Natural killer cell (primary cell): ENCODE results near the gene TMPRSS6. TPM values are rescaled to one million over a fixed set of nuclear protein-coding genes. Genes with fewer than 3 reads are reported as not detected.
A peak's percentile ranks its signal among the peaks of the same experiment; 100 is the strongest.

Experiments
- ATAC-seq, 3 donors: fragments of 150-1000 bp in 2 of 3; fragments of 200-7000 bp in 1 of 3; cut with Tn5 transposase; 1 replicate in 1 of 3; 2 replicates in 2 of 3; pipeline ENCODE4 v1.10.0; 2021; ENCODE audit warnings: mild to moderate bottlenecking in 2 of 3, moderate library complexity in 2 of 3
- DNase-seq, 2 donors: peaks; one replicate each; pipeline versions ENCODE4 v3.0.0 to v3.0.0-alpha.2; 2013 to 2021; ENCODE audit warnings: mixed read lengths in 1 of 2
- H3K27ac ChIP-seq: one replicate; pipeline ENCODE4 v1.5.1; 2013; ENCODE audit warnings: mild to moderate bottlenecking, low read length
- H3K27me3 ChIP-seq: one replicate; pipeline ENCODE4 v1.6.1; 2013; ENCODE audit warnings: low read length; ENCODE audit not compliant: control insufficient read depth, insufficient read depth
- H3K36me3 ChIP-seq: one replicate; pipeline ENCODE4 v1.6.1; 2013; ENCODE audit warnings: low read length; ENCODE audit not compliant: control insufficient read depth, insufficient read depth
- H3K4me1 ChIP-seq: one replicate; pipeline ENCODE4 v1.6.1; 2013; ENCODE audit warnings: low read length; ENCODE audit not compliant: control insufficient read depth, insufficient read depth
- H3K4me3 ChIP-seq: one replicate; pipeline ENCODE4 v1.5.1; 2013; ENCODE audit warnings: low read length
- H3K9me3 ChIP-seq: one replicate; pipeline ENCODE4 v1.6.1; 2013; ENCODE audit warnings: low read length; ENCODE audit not compliant: control insufficient read depth, insufficient read depth
- H3K27ac Mint-ChIP-seq, 2 donors: one replicate each; pipeline ENCODE4 v1.8.0; 2022; ENCODE audit warnings: mild to moderate bottlenecking in 2 of 2, mixed read lengths in 2 of 2, moderate library complexity in 1 of 2
- H3K27me3 Mint-ChIP-seq, 2 donors: one replicate each; pipeline ENCODE4 v1.8.0; 2022; ENCODE audit warnings: low read depth in 2 of 2, mixed read lengths in 2 of 2
- H3K36me3 Mint-ChIP-seq: one replicate; pipeline ENCODE4 v1.8.0; 2022; ENCODE audit warnings: mixed read lengths
- H3K4me1 Mint-ChIP-seq, 2 donors: one replicate each; pipeline ENCODE4 v1.8.0; 2022; ENCODE audit warnings: mixed read lengths in 2 of 2
- H3K4me3 Mint-ChIP-seq: one replicate; pipeline ENCODE4 v1.8.0; 2022; ENCODE audit warnings: mild to moderate bottlenecking, moderate library complexity, mixed read lengths
- H3K9me3 Mint-ChIP-seq, 2 donors: one replicate each; pipeline ENCODE4 v1.8.0; 2022; ENCODE audit warnings: mixed read lengths in 2 of 2
- CTCF ChIP-seq: fragments of 200-600 bp; IDR thresholded peaks from one replicate; pipeline ENCODE4 v1.8.0; 2022; ENCODE audit warnings: antibody characterized with exemption
- WGBS: methylation state at CpG from one replicate; pipeline ENCODE4 v1.1.7; 2013; ENCODE audit warnings: missing lambda C conversion rate; ENCODE audit not compliant: insufficient coverage; 5-methylcytosine and 5-hydroxymethylcytosine counted together
- intact Hi-C: fragments of 100-400 bp; cut with micrococcal nuclease; formaldehyde crosslinking; loops from one replicate; pipeline ENCODE4 v1.14.2; 2022
- total RNA-seq, 4 donors: library from RNA; stranded (reverse); fragments of 120-200 nt in 1 of 4; gene quantifications; one replicate each; pipeline versions ENCODE4 v1.2.3 to v1.2.4, GENCODE V29; 2013 to 2022

TMPRSS6 gene
- total RNA-seq, 3 donors from 2014 or later (not counting 1 experiment from before 2014, with no cell fraction given), result 1.1 to 4.7 (median 3.4) TPM

GRCh38 chr22:37119872-37120271, 10.4 kb upstream of the TMPRSS6 start:
- H3K27ac ChIP-seq, result no peak overlapping the region
- ATAC-seq (no peak), DNase-seq (no peak)
- Mint-ChIP-seq H3K27ac (peak overlapping the region; percentile 94 to 99), H3K4me1 (peaks cover 40 to 41% of the 10 kb centered on the region in 2 donors), H3K4me3 (no peak overlapping the region), H3K9me3 (no peaks in the 10 kb centered on the region), H3K27me3 (no peaks in the 10 kb centered on the region), H3K36me3 (no peaks in the 10 kb centered on the region)
- WGBS, result 89% methylated on average over 13 of the region's 13 CpGs
- no peak for TF ChIP-seq CTCF
- intact Hi-C loops, result no loop called here
- no peaks in the 10 kb centered on the region for H3K9me3 ChIP-seq
- H3K4me3 ChIP-seq, result no peak overlapping the region
- peaks cover 38% of the 10 kb centered on the region for H3K4me1 ChIP-seq
- no peaks in the 10 kb centered on the region for H3K36me3 ChIP-seq
- no peaks in the 10 kb centered on the region for H3K27me3 ChIP-seq

GRCh38 chr22:37118083-37118482, 8.6 kb upstream of the TMPRSS6 start:
- no peaks in the 10 kb centered on the region for H3K27me3 Mint-ChIP-seq
- 99% methylated on average over 4 of the region's 5 CpGs for WGBS
- Histone ChIP-seq H3K36me3 (no peaks in the 10 kb centered on the region), H3K27ac (no peak overlapping the region), H3K9me3 (no peaks in the 10 kb centered on the region), H3K4me3 (no peak overlapping the region), H3K27me3 (no peaks in the 10 kb centered on the region), H3K4me1 (peaks cover 23% of the 10 kb centered on the region)
- H3K4me1 Mint-ChIP-seq, result peaks cover 22 to 27% of the 10 kb centered on the region in 2 donors
- ATAC-seq, result no peak
- no peak for TF ChIP-seq CTCF
- peak overlapping the region in 1 of 2 donors; percentile 51 for H3K27ac Mint-ChIP-seq
- H3K36me3 Mint-ChIP-seq, result no peaks in the 10 kb centered on the region
- intact Hi-C loops, result no loop called here
- H3K4me3 Mint-ChIP-seq, result no peak overlapping the region
- DNase-seq, result no peak
- H3K9me3 Mint-ChIP-seq, result no peaks in the 10 kb centered on the region

GRCh38 chr22:37117092-37117491, 7.6 kb upstream of the TMPRSS6 start:
- H3K9me3 Mint-ChIP-seq, result no peaks in the 10 kb centered on the region
- intact Hi-C loops, result no loop called here
- peak overlapping the region in 1 of 2 donors; percentile 13 for H3K27ac Mint-ChIP-seq
- TF ChIP-seq CTCF, result no peak
- no peak overlapping the region for H3K27ac ChIP-seq
- no peaks in the 10 kb centered on the region for H3K9me3 ChIP-seq
- no peaks in the 10 kb centered on the region for H3K27me3 Mint-ChIP-seq
- ATAC-seq (no peak), DNase-seq (no peak)
- no peak overlapping the region for H3K4me3 ChIP-seq
- no peaks in the 10 kb centered on the region for H3K36me3 ChIP-seq
- H3K4me3 Mint-ChIP-seq, result no peak overlapping the region
- H3K4me1 ChIP-seq, result peaks cover 13% of the 10 kb centered on the region
- no peaks in the 10 kb centered on the region for H3K36me3 Mint-ChIP-seq
- no peaks in the 10 kb centered on the region for H3K27me3 ChIP-seq
- peaks cover 12 to 17% of the 10 kb centered on the region in 2 donors for H3K4me1 Mint-ChIP-seq
- 50% methylated on average over 3 of the region's 4 CpGs for WGBS

- Histone ChIP-seq H3K4me3 (no peak overlapping the region), H3K4me1 (no peaks in the 10 kb centered on the region), H3K36me3 (peaks cover 5% of the 10 kb centered on the region), H3K27me3 (no peaks in the 10 kb centered on the region), H3K27ac (no peak overlapping the region), H3K9me3 (no peaks in the 10 kb centered on the region)
- Mint-ChIP-seq H3K27ac (no peak overlapping the region), H3K4me1 (peaks cover 7 to 10% of the 10 kb centered on the region in 2 donors), H3K4me3 (no peak overlapping the region), H3K36me3 (no peaks in the 10 kb centered on the region), H3K9me3 (no peaks in the 10 kb centered on the region), H3K27me3 (no peaks in the 10 kb centered on the region)
- DNase-seq, result peak in 1 of 2 donors; percentile 30
- 88% methylated on average over 8 of the region's 11 CpGs for WGBS
- no peak for ATAC-seq
- intact Hi-C loops, result no loop called here
- no peak for TF ChIP-seq CTCF
These were observed 5.5 kb upstream of the TMPRSS6 start for GRCh38 chr22:37115032-37115431.
